ENCODE data around the gene HNRNPLL. TPM values are rescaled to one million over a fixed set of nuclear protein-coding genes. Genes with fewer than 3 reads are reported as not detected.
A peak's percentile ranks its signal among the peaks of the same experiment; 100 is the strongest.

The HNRNPLL gene
- total and polyA plus RNA-seq, 2 donors = 24.1 to 54.0 TPM

GRCh38 chr2:38600921-38601455 lies 1.7 kb downstream of the HNRNPLL start:
- H3K4me1 ChIP-seq (ENCODE audit: control insufficient read depth in 2 of 2, insufficient read depth in 2 of 2, low read length in 2 of 2) = peaks cover 6 to 28% of the 10 kb centered on the region in 2 donors
- peak overlapping the region in 1 of 2 donors; percentile 89 for H3K27ac ChIP-seq (ENCODE audit: low read depth in 1 of 2, low read length in 1 of 2)
- H3K36me3 ChIP-seq (ENCODE audit: control insufficient read depth in 2 of 2, insufficient read depth in 2 of 2, low read length in 1 of 2) = no peaks in the 10 kb centered on the region
- no peaks in the 10 kb centered on the region for H3K27me3 ChIP-seq (ENCODE audit: control insufficient read depth in 2 of 2, insufficient read depth in 1 of 2, low read length in 1 of 2)
- H3K9me3 ChIP-seq (ENCODE audit: control insufficient read depth in 2 of 2, insufficient read depth in 1 of 2, low read length in 1 of 2) = no peaks in the 10 kb centered on the region
- DNase-seq (ENCODE audit: low read depth in 6 of 9, low spot score in 9 of 9) = no peak
- H3K4me3 ChIP-seq (ENCODE audit: low read length in 2 of 2) = peak overlapping the region; percentile 83 to 99
- WGBS = 54% methylated on average over 9 of the region's 9 CpGs

GRCh38 chr2:38600242-38600891 lies 2.4 kb downstream of the HNRNPLL start:
- Histone ChIP-seq H3K4me3 (ENCODE audit: low read length in 2 of 2) (peak overlapping the region; percentile 83 to 99), H3K27ac (ENCODE audit: low read depth in 1 of 2, low read length in 1 of 2) (peak overlapping the region in 1 of 2 donors; percentile 5), H3K4me1 (ENCODE audit: control insufficient read depth in 2 of 2, insufficient read depth in 2 of 2, low read length in 2 of 2) (peaks cover 6 to 28% of the 10 kb centered on the region in 2 donors), H3K9me3 (ENCODE audit: control insufficient read depth in 2 of 2, insufficient read depth in 1 of 2, low read length in 1 of 2) (no peaks in the 10 kb centered on the region), H3K36me3 (ENCODE audit: control insufficient read depth in 2 of 2, insufficient read depth in 2 of 2, low read length in 1 of 2) (no peaks in the 10 kb centered on the region), H3K27me3 (ENCODE audit: control insufficient read depth in 2 of 2, insufficient read depth in 1 of 2, low read length in 1 of 2) (no peaks in the 10 kb centered on the region)
- peak in 1 of 9 donors; percentile 30 for DNase-seq (ENCODE audit: low read depth in 6 of 9, low spot score in 9 of 9)
- 89% methylated on average over 15 of the region's 15 CpGs for WGBS

GRCh38 chr2:38599706-38600105 lies 3.0 kb downstream of the HNRNPLL start:
- DNase-seq (ENCODE audit: low read depth in 6 of 9, low spot score in 9 of 9) = no peak
- Histone ChIP-seq H3K4me3 (ENCODE audit: low read length in 2 of 2) (peak overlapping the region in 1 of 2 donors; percentile 83), H3K36me3 (ENCODE audit: control insufficient read depth in 2 of 2, insufficient read depth in 2 of 2, low read length in 1 of 2) (peaks cover 0 to 3% of the 10 kb centered on the region in 2 donors), H3K27me3 (ENCODE audit: control insufficient read depth in 2 of 2, insufficient read depth in 1 of 2, low read length in 1 of 2) (no peaks in the 10 kb centered on the region), H3K27ac (ENCODE audit: low read depth in 1 of 2, low read length in 1 of 2) (no peak overlapping the region), H3K4me1 (ENCODE audit: control insufficient read depth in 2 of 2, insufficient read depth in 2 of 2, low read length in 2 of 2) (peaks cover 6 to 31% of the 10 kb centered on the region in 2 donors), H3K9me3 (ENCODE audit: control insufficient read depth in 2 of 2, insufficient read depth in 1 of 2, low read length in 1 of 2) (no peaks in the 10 kb centered on the region)
- WGBS = 91% methylated on average over 4 of the region's 4 CpGs

- Histone ChIP-seq H3K4me1 (ENCODE audit: control insufficient read depth in 2 of 2, insufficient read depth in 2 of 2, low read length in 2 of 2) (peaks cover 6 to 29% of the 10 kb centered on the region in 2 donors), H3K4me3 (ENCODE audit: low read length in 2 of 2) (no peak overlapping the region), H3K27ac (ENCODE audit: low read depth in 1 of 2, low read length in 1 of 2) (no peak overlapping the region), H3K36me3 (ENCODE audit: control insufficient read depth in 2 of 2, insufficient read depth in 2 of 2, low read length in 1 of 2) (peaks cover 0 to 5% of the 10 kb centered on the region in 2 donors), H3K9me3 (ENCODE audit: control insufficient read depth in 2 of 2, insufficient read depth in 1 of 2, low read length in 1 of 2) (no peaks in the 10 kb centered on the region), H3K27me3 (ENCODE audit: control insufficient read depth in 2 of 2, insufficient read depth in 1 of 2, low read length in 1 of 2) (no peaks in the 10 kb centered on the region)
- no peak for DNase-seq (ENCODE audit: low read depth in 6 of 9, low spot score in 9 of 9)
- WGBS = 80% methylated on average over 1 of the region's 1 CpG
These were observed 3.8 kb downstream of the HNRNPLL start for GRCh38 chr2:38598991-38599295.

- H3K9me3 ChIP-seq (ENCODE audit: control insufficient read depth in 2 of 2, insufficient read depth in 1 of 2, low read length in 1 of 2) = no peaks in the 10 kb centered on the region
- no peak overlapping the region for H3K27ac ChIP-seq (ENCODE audit: low read depth in 1 of 2, low read length in 1 of 2)
- H3K27me3 ChIP-seq (ENCODE audit: control insufficient read depth in 2 of 2, insufficient read depth in 1 of 2, low read length in 1 of 2) = no peaks in the 10 kb centered on the region
- H3K4me1 ChIP-seq (ENCODE audit: control insufficient read depth in 2 of 2, insufficient read depth in 2 of 2, low read length in 2 of 2) = peaks cover 4 to 24% of the 10 kb centered on the region in 2 donors
- H3K4me3 ChIP-seq (ENCODE audit: low read length in 2 of 2) = no peak overlapping the region
- H3K36me3 ChIP-seq (ENCODE audit: control insufficient read depth in 2 of 2, insufficient read depth in 2 of 2, low read length in 1 of 2) = peaks cover 0 to 5% of the 10 kb centered on the region in 2 donors
- DNase-seq (ENCODE audit: low read depth in 6 of 9, low spot score in 9 of 9) = no peak
- 95% methylated on average over 5 of the region's 5 CpGs for WGBS
These were observed 4.3 kb downstream of the HNRNPLL start for GRCh38 chr2:38598200-38598990.

GRCh38 chr2:38597115-38597514 lies 5.6 kb downstream of the HNRNPLL start:
- Histone ChIP-seq H3K9me3 (ENCODE audit: control insufficient read depth in 2 of 2, insufficient read depth in 1 of 2, low read length in 1 of 2) (no peaks in the 10 kb centered on the region), H3K36me3 (ENCODE audit: control insufficient read depth in 2 of 2, insufficient read depth in 2 of 2, low read length in 1 of 2) (peaks cover 0 to 5% of the 10 kb centered on the region in 2 donors), H3K4me1 (ENCODE audit: control insufficient read depth in 2 of 2, insufficient read depth in 2 of 2, low read length in 2 of 2) (peaks cover 4 to 21% of the 10 kb centered on the region in 2 donors), H3K4me3 (ENCODE audit: low read length in 2 of 2) (no peak overlapping the region), H3K27ac (ENCODE audit: low read depth in 1 of 2, low read length in 1 of 2) (no peak overlapping the region), H3K27me3 (ENCODE audit: control insufficient read depth in 2 of 2, insufficient read depth in 1 of 2, low read length in 1 of 2) (no peaks in the 10 kb centered on the region)
- no peak for DNase-seq (ENCODE audit: low read depth in 6 of 9, low spot score in 9 of 9)
- WGBS = 98% methylated on average over 5 of the region's 5 CpGs

GRCh38 chr2:38596229-38596628 lies 6.5 kb downstream of the HNRNPLL start:
- no peak for DNase-seq (ENCODE audit: low read depth in 6 of 9, low spot score in 9 of 9)
- H3K4me1 ChIP-seq (ENCODE audit: control insufficient read depth in 2 of 2, insufficient read depth in 2 of 2, low read length in 2 of 2) = peaks cover 4 to 21% of the 10 kb centered on the region in 2 donors
- no peaks in the 10 kb centered on the region for H3K27me3 ChIP-seq (ENCODE audit: control insufficient read depth in 2 of 2, insufficient read depth in 1 of 2, low read length in 1 of 2)
- H3K27ac ChIP-seq (ENCODE audit: low read depth in 1 of 2, low read length in 1 of 2) = no peak overlapping the region
- peaks cover 4 to 10% of the 10 kb centered on the region in 2 donors for H3K36me3 ChIP-seq (ENCODE audit: control insufficient read depth in 2 of 2, insufficient read depth in 2 of 2, low read length in 1 of 2)
- H3K4me3 ChIP-seq (ENCODE audit: low read length in 2 of 2) = no peak overlapping the region
- H3K9me3 ChIP-seq (ENCODE audit: control insufficient read depth in 2 of 2, insufficient read depth in 1 of 2, low read length in 1 of 2) = no peaks in the 10 kb centered on the region
- 80% methylated on average over 6 of the region's 6 CpGs for WGBS

GRCh38 chr2:38592951-38593350 lies 9.8 kb downstream of the HNRNPLL start:
- DNase-seq (ENCODE audit: low read depth in 6 of 9, low spot score in 9 of 9) = no peak
- Histone ChIP-seq H3K4me3 (ENCODE audit: low read length in 2 of 2) (no peak overlapping the region), H3K9me3 (ENCODE audit: control insufficient read depth in 2 of 2, insufficient read depth in 1 of 2, low read length in 1 of 2) (no peaks in the 10 kb centered on the region), H3K4me1 (ENCODE audit: control insufficient read depth in 2 of 2, insufficient read depth in 2 of 2, low read length in 2 of 2) (peaks cover 0 to 3% of the 10 kb centered on the region in 2 donors), H3K27me3 (ENCODE audit: control insufficient read depth in 2 of 2, insufficient read depth in 1 of 2, low read length in 1 of 2) (no peaks in the 10 kb centered on the region), H3K27ac (ENCODE audit: low read depth in 1 of 2, low read length in 1 of 2) (no peak overlapping the region), H3K36me3 (ENCODE audit: control insufficient read depth in 2 of 2, insufficient read depth in 2 of 2, low read length in 1 of 2) (peaks cover 11 to 30% of the 10 kb centered on the region in 2 donors)
- 91% methylated on average over 2 of the region's 2 CpGs for WGBS

GRCh38 chr2:38591152-38591551 lies 11.6 kb downstream of the HNRNPLL start:
- DNase-seq (ENCODE audit: low read depth in 6 of 9, low spot score in 9 of 9) = no peak
- Histone ChIP-seq H3K36me3 (ENCODE audit: control insufficient read depth in 2 of 2, insufficient read depth in 2 of 2, low read length in 1 of 2) (peaks cover 15 to 46% of the 10 kb centered on the region in 2 donors), H3K4me3 (ENCODE audit: low read length in 2 of 2) (no peak overlapping the region), H3K27me3 (ENCODE audit: control insufficient read depth in 2 of 2, insufficient read depth in 1 of 2, low read length in 1 of 2) (no peaks in the 10 kb centered on the region), H3K4me1 (ENCODE audit: control insufficient read depth in 2 of 2, insufficient read depth in 2 of 2, low read length in 2 of 2) (peaks cover 0 to 3% of the 10 kb centered on the region in 2 donors), H3K27ac (ENCODE audit: low read depth in 1 of 2, low read length in 1 of 2) (no peak overlapping the region), H3K9me3 (ENCODE audit: control insufficient read depth in 2 of 2, insufficient read depth in 1 of 2, low read length in 1 of 2) (no peaks in the 10 kb centered on the region)
- WGBS = 86% methylated on average over 2 of the region's 2 CpGs

All from thymus (tissue), 11 donors.